22Rv1 (cell line): ENCODE results near the gene SOD3.

Source experiments
- ZFX ChIP-seq: fragments of 450-650 bp; IDR thresholded peaks from 2 replicates; pipeline ENCODE4 v1.6.1; 2017; ENCODE audit warnings: antibody characterized with exemption, borderline replicate concordance
- TF ChIP-seq, protein P1 (sequence below): fragments of 450-650 bp; IDR thresholded peaks from 2 replicates; pipeline ENCODE4 v1.5.1; 2017; ENCODE audit warnings: mild to moderate bottlenecking

DNA sequence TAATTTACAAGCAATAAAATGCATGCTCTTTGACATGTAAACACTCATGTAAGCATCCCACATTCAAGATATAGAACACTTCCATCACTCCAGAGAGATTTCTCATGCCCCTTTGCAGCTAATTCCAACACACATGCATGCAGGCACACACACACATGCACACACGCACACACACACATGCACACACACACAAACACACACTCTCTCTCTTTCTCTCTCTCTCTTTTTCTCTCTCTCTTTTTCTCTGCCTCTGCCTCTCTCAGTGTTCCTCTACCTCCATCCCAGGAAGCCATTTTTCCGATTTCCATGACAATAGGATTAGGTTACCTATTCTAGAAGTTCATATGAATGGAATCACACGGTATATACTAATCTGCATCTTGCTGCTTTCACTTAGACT lies 11.9 kb upstream of the SOD3 start:
- TF ChIP-seq, protein P1, sequence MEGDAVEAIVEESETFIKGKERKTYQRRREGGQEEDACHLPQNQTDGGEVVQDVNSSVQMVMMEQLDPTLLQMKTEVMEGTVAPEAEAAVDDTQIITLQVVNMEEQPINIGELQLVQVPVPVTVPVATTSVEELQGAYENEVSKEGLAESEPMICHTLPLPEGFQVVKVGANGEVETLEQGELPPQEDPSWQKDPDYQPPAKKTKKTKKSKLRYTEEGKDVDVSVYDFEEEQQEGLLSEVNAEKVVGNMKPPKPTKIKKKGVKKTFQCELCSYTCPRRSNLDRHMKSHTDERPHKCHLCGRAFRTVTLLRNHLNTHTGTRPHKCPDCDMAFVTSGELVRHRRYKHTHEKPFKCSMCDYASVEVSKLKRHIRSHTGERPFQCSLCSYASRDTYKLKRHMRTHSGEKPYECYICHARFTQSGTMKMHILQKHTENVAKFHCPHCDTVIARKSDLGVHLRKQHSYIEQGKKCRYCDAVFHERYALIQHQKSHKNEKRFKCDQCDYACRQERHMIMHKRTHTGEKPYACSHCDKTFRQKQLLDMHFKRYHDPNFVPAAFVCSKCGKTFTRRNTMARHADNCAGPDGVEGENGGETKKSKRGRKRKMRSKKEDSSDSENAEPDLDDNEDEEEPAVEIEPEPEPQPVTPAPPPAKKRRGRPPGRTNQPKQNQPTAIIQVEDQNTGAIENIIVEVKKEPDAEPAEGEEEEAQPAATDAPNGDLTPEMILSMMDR: no peak
- TF ChIP-seq ZFX: no peak
